Vagina (tissue), 2 donors: Measurements from ENCODE around the gene JADE2.

Experiments
- CTCF ChIP-seq, 3 experiments: fragments of 450-650 bp in 2 of 3; fragments of 200-600 bp in 1 of 3; sonication (generic) in 1 of 3; IDR thresholded peaks; one replicate each; pipeline ENCODE4 v1.5.1; 2017 to 2019; ENCODE audit warnings: antibody characterized with exemption in 3 of 3, mild to moderate bottlenecking in 2 of 3, moderate library complexity in 2 of 3
- POLR2A ChIP-seq, 2 donors: fragments of 450-650 bp; IDR thresholded peaks; one replicate each; pipeline ENCODE4 v1.6.1; 2017; ENCODE audit warnings: antibody characterized with exemption in 2 of 2, mild to moderate bottlenecking in 2 of 2, moderate library complexity in 2 of 2
- POLR2AphosphoS5 ChIP-seq, 2 donors: sonication (generic); formaldehyde crosslinking; IDR thresholded peaks; one replicate each; pipeline ENCODE4 v1.9.0; 2017; ENCODE audit warnings: antibody characterized with exemption in 2 of 2, mild to moderate bottlenecking in 2 of 2, low read depth in 1 of 2; ENCODE audit not compliant: insufficient read depth in 1 of 2

GRCh38 chr5:134563221-134563620, 37.8 kb downstream of the JADE2 start:
- TF ChIP-seq CTCF (IDR thresholded peaks at IDR 0.05) (no peak), POLR2A (IDR thresholded peaks at IDR 0.05) (no peak), POLR2AphosphoS5 (IDR thresholded peaks at IDR 0.05; ENCODE audit: insufficient read depth in 1 of 2, low read depth in 1 of 2) (no peak)
